HEK293T (cell line): Measurements from ENCODE around the gene VSX1.

Experiments used
- ARNT ChIP-seq: fragments of 450-650 bp; IDR thresholded peaks from 2 replicates; pipeline ENCODE4 v1.6.1; 2017; ENCODE audit warnings: mild to moderate bottlenecking
- BHLHE40 ChIP-seq: fragments of 450-650 bp; IDR thresholded peaks from 2 replicates; pipeline ENCODE4 v1.6.1; 2016; ENCODE audit warnings: mild to moderate bottlenecking, moderate library complexity, borderline replicate concordance
- CTBP1 ChIP-seq: fragments of 450-650 bp; IDR thresholded peaks from 2 replicates; pipeline ENCODE4 v1.6.1; 2016; ENCODE audit warnings: borderline replicate concordance
- ELF4 ChIP-seq: fragments of 450-650 bp; IDR thresholded peaks from 2 replicates; pipeline ENCODE4 v1.6.1; 2017; ENCODE audit warnings: antibody characterized with exemption
- FOXA1 ChIP-seq: fragments of 450-650 bp; IDR thresholded peaks from 2 replicates; pipeline ENCODE4 v1.6.1; 2016; ENCODE audit warnings: mild to moderate bottlenecking
- FOXK2 ChIP-seq: fragments of 450-650 bp; IDR thresholded peaks from 2 replicates; pipeline ENCODE4 v1.6.1; 2016; ENCODE audit warnings: mild to moderate bottlenecking
- FOXM1 ChIP-seq: fragments of 450-650 bp; IDR thresholded peaks from 2 replicates; pipeline ENCODE4 v1.6.1; 2017; ENCODE audit warnings: mild to moderate bottlenecking, borderline replicate concordance
- L3MBTL2 ChIP-seq: fragments of 450-650 bp; conservative IDR thresholded peaks from 2 replicates; pipeline ENCODE4 v1.6.1; 2016; ENCODE audit warnings: mild to moderate bottlenecking
- NFRKB ChIP-seq: fragments of 450-650 bp; IDR thresholded peaks from 2 replicates; pipeline ENCODE4 v1.6.1; 2016; ENCODE audit warnings: mild to moderate bottlenecking, moderate library complexity
- PKNOX1 ChIP-seq: fragments of 450-650 bp; IDR thresholded peaks from 2 replicates; pipeline ENCODE4 v1.6.1; 2016
- SP1 ChIP-seq: fragments of 450-650 bp; IDR thresholded peaks from 2 replicates; pipeline ENCODE4 v1.6.1; 2017
- SUZ12 ChIP-seq: fragments of 450-650 bp; IDR thresholded peaks from 2 replicates; pipeline ENCODE4 v1.6.1; 2016; ENCODE audit warnings: mild to moderate bottlenecking
- TARDBP ChIP-seq: fragments of 450-650 bp; IDR thresholded peaks from 2 replicates; pipeline ENCODE4 v1.6.1; 2016
- ZNF384 ChIP-seq: fragments of 450-650 bp; IDR thresholded peaks from 2 replicates; pipeline ENCODE4 v1.6.1; 2016

GRCh38 chr20:25062841-25063240 is 19.1 kb downstream of the VSX1 start:
- TF ChIP-seq ELF4: no peak
- TF ChIP-seq BHLHE40: no peak
- no peak for TF ChIP-seq SUZ12
- TF ChIP-seq NFRKB: no peak
- no peak for TF ChIP-seq CTBP1
- no peak for TF ChIP-seq FOXM1
- TF ChIP-seq L3MBTL2: no peak
- no peak for TF ChIP-seq ZNF384
- TF ChIP-seq FOXA1: no peak
- TF ChIP-seq ARNT: no peak
- no peak for TF ChIP-seq SP1
- TF ChIP-seq PKNOX1: no peak
- no peak for TF ChIP-seq FOXK2
- no peak for TF ChIP-seq TARDBP
